HG02678 (cell line): ENCODE data around the gene NFIX.

ENCODE experiments used
- ATAC-seq: cut with Tn5 transposase; IDR thresholded peaks from one replicate; pipeline ENCODE4 v1.9.1; 2021; ENCODE audit warnings: mild to moderate bottlenecking, moderate library complexity; ENCODE audit not compliant: unreplicated experiment

NFIX gene

GRCh38 chr19:12987190-12987589 lies 8.1 kb upstream of the NFIX start:
- ATAC-seq, result no peak

- no peak for ATAC-seq
Measured at GRCh38 chr19:12987781-12988180, 7.5 kb upstream of the NFIX start.

- ATAC-seq, result no peak
Measured at GRCh38 chr19:12990431-12990830, 4.8 kb upstream of the NFIX start.

GRCh38 chr19:12990853-12991252 lies 4.4 kb upstream of the NFIX start:
- ATAC-seq, result no peak

- ATAC-seq, result no peak
Measured at GRCh38 chr19:12991296-12991695, 4.0 kb upstream of the NFIX start.

GRCh38 chr19:12992729-12993128 lies 2.5 kb upstream of the NFIX start:
- ATAC-seq, result no peak

- no peak for ATAC-seq
Measured at GRCh38 chr19:12993562-12993961, 1.7 kb upstream of the NFIX start.

- no peak for ATAC-seq
Measured at GRCh38 chr19:12995596-12996405, 526 bp downstream of the NFIX start.

GRCh38 chr19:12996406-12997094 lies 1.3 kb downstream of the NFIX start:
- no peak for ATAC-seq

- no peak for ATAC-seq
Measured at GRCh38 chr19:12997179-12997966, 2.1 kb downstream of the NFIX start.

- no peak for ATAC-seq
Measured at GRCh38 chr19:12997967-12998940, 3.0 kb downstream of the NFIX start.

GRCh38 chr19:13001166-13001501 lies 5.9 kb downstream of the NFIX start:
- ATAC-seq, result no peak

- no peak for ATAC-seq
Measured at GRCh38 chr19:13001502-13002165, 6.4 kb downstream of the NFIX start.

GRCh38 chr19:13002166-13002898 lies 7.1 kb downstream of the NFIX start:
- no peak for ATAC-seq

GRCh38 chr19:13003081-13003480 lies 7.8 kb downstream of the NFIX start:
- ATAC-seq, result no peak

- ATAC-seq, result no peak
Measured at GRCh38 chr19:13004273-13004672, 9.0 kb downstream of the NFIX start.

GRCh38 chr19:13005253-13005652 lies 10.0 kb downstream of the NFIX start:
- no peak for ATAC-seq

GRCh38 chr19:13005861-13006370 lies 10.6 kb downstream of the NFIX start:
- no peak for ATAC-seq
